Measurements from ENCODE around the gene PEF1. TPM values are rescaled to one million over a fixed set of nuclear protein-coding genes. Genes with fewer than 3 reads are reported as not detected.

PEF1 gene
- total and polyA plus RNA-seq, 2 of the 8 experiments (the other 6 are each of a cell fraction or from before 2014, with no cell fraction given), result 35.2 to 69.2 TPM

GRCh38 chr1:31614414-31615005 lies 30.2 kb downstream of the PEF1 start (continued):
- TF ChIP-seq TAF7 (optimal IDR thresholded peaks at IDR 0.05; ENCODE audit: borderline replicate concordance, low read depth, low read length) (no peak), GABPA (IDR thresholded peaks at IDR 0.05; ENCODE audit: borderline replicate concordance, insufficient read depth, low read length) (no peak), NRF1 (IDR thresholded peaks at IDR 0.05; ENCODE audit: low read depth, low read length) (no peak)
